ENCODE measurements around the gene PAK5. TPM values are rescaled to one million over a fixed set of nuclear protein-coding genes. Genes with fewer than 3 reads are reported as not detected.

PAK5 gene
- total and polyA plus RNA-seq, 9 of the 15 experiments (the other 6 are each of a cell fraction or from before 2014, with no cell fraction given): not detected

DNA sequence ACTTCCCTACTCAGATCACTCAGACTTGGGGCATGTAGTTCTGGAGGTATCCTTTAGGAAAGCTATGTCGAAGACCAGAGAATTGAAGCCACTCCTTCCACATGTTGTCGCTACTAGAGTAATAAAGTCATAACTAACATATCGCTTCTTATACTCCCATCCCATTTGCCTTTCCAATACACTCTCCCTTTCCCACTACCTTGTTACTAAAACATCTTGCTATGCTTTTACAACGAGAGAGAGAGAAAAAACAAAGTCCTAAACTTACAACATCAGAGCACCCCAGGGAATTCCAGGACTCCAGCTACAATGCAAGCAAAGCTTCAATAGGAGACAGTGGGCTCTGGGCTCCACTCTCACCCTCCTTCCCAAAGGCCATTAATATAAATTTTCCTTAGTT lies 329.6 kb downstream of the PAK5 start:
- H3K4me3 ChIP-seq: no peak overlapping the region
- H3K4me1 ChIP-seq (replicated peaks in 1 of 2; ENCODE audit: control insufficient read depth in 2 of 2, insufficient read depth in 2 of 2, low read length in 2 of 2): no peaks in the 10 kb centered on the region
- ATAC-seq (no peak), FAIRE-seq (no peak), DNase-seq (ENCODE audit: extremely low read depth in 1 of 4, low spot score in 3 of 4) (no peak)
- no peak overlapping the region for H3K27ac ChIP-seq (ENCODE audit: extremely low read depth, low read depth, low read length)
- no peak overlapping the region for H3K4me2 ChIP-seq (ENCODE audit: insufficient read depth, low read length)
- H3K27me3 ChIP-seq (ENCODE audit: control insufficient read depth in 2 of 2, insufficient read depth in 2 of 2, low read length in 2 of 2): peaks cover 0 to 18% of the 10 kb centered on the region in 2 experiments; a peak in 2 of 5 replicates
- in situ Hi-C loops (cut with MboI) (no loop called here), intact Hi-C loops (cut with micrococcal nuclease) (no loop called here)
- CTCF ChIA-PET (ENCODE audit: low intra/inter-chr PET ratio): interaction anchor here (0.6 kb wide), 1 partner anchor 29 kb away, joined by 4 read pairs; no protein-coding TSS in a partner anchor
- H3K79me2 ChIP-seq (ENCODE audit: control insufficient read depth, insufficient read depth, low read length): no peaks in the 10 kb centered on the region
- no peaks in the 10 kb centered on the region for H3K9me3 ChIP-seq (replicated peaks; ENCODE audit: control insufficient read depth, insufficient read depth, low read depth, low read length)
- TF ChIP-seq MTA2 (IDR thresholded peaks at IDR 0.05; ENCODE audit: low read depth) (no peak), RBM15 (IDR thresholded peaks at IDR 0.05; ENCODE audit: insufficient read depth, low read length) (no peak), KAT2B (IDR thresholded peaks at IDR 0.05; ENCODE audit: low read depth, low read length) (no peak), MLLT1 (IDR thresholded peaks at IDR 0.05) (no peak)
- TF ChIP-seq, protein P1, sequence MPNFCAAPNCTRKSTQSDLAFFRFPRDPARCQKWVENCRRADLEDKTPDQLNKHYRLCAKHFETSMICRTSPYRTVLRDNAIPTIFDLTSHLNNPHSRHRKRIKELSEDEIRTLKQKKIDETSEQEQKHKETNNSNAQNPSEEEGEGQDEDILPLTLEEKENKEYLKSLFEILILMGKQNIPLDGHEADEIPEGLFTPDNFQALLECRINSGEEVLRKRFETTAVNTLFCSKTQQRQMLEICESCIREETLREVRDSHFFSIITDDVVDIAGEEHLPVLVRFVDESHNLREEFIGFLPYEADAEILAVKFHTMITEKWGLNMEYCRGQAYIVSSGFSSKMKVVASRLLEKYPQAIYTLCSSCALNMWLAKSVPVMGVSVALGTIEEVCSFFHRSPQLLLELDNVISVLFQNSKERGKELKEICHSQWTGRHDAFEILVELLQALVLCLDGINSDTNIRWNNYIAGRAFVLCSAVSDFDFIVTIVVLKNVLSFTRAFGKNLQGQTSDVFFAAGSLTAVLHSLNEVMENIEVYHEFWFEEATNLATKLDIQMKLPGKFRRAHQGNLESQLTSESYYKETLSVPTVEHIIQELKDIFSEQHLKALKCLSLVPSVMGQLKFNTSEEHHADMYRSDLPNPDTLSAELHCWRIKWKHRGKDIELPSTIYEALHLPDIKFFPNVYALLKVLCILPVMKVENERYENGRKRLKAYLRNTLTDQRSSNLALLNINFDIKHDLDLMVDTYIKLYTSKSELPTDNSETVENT (CRISPR knock-in tag; IDR thresholded peaks at IDR 0.05): no peak
- WGBS (ENCODE audit: insufficient coverage, low coverage, missing lambda C conversion rate): 0% methylated on average over 3 of the region's 4 CpGs
- H4K20me1 ChIP-seq (replicated peaks; ENCODE audit: control insufficient read depth, insufficient read depth, low read length): no peaks in the 10 kb centered on the region
- no peak overlapping the region for H2AFZ ChIP-seq (ENCODE audit: low read depth, low read length)
- no peaks in the 10 kb centered on the region for H3K36me3 ChIP-seq (ENCODE audit: control insufficient read depth, insufficient read depth, low read length)
- H3K9ac ChIP-seq (ENCODE audit: insufficient read depth in 1 of 2, low read depth in 2 of 2, low read length in 2 of 2): no peak overlapping the region
- POLR2A ChIA-PET: no interaction called here
- BruUV-seq (replicated peaks): no TSS peak
- H3K9me1 ChIP-seq (ENCODE audit: control insufficient read depth, insufficient read depth, low read length): no peaks in the 10 kb centered on the region
